GM10248 (cell line): ENCODE results near the gene FLYWCH2.

Experiments
- CTCF ChIA-PET: fragments of 300-600 bp; sonication (Branson Sonifier 250); formaldehyde crosslinking; extraction: SDS; loops from one replicate; lab custom pipeline; 2021; ENCODE audit warnings: antibody characterized with exemption; lab: Yijun Ruan, JAX
- POLR2A ChIA-PET: fragments of 350-650 bp; sonication (Branson Sonifier 250); formaldehyde crosslinking; extraction: SDS; loops from one replicate; lab custom pipeline; 2020; ENCODE audit warnings: antibody characterized with exemption; lab: Yijun Ruan, JAX
- DNase-seq: peaks from one replicate; pipeline ENCODE4 v3.0.0; 2012; ENCODE audit errors: extremely low spot score
- CTCF ChIP-seq: IDR thresholded peaks from 2 replicates; pipeline ENCODE4 v1.5.1; 2012; ENCODE audit warnings: mild to moderate bottlenecking, low read depth; ENCODE audit errors: extremely low read depth, missing control alignments, control extremely low read depth

FLYWCH2 gene

GRCh38 chr16:2933701-2934100 is 50.7 kb downstream of the FLYWCH2 start:
- ChIA-PET CTCF (no interaction called here), POLR2A (no interaction called here)
- TF ChIP-seq CTCF = no peak
- no peak for DNase-seq

DNA sequence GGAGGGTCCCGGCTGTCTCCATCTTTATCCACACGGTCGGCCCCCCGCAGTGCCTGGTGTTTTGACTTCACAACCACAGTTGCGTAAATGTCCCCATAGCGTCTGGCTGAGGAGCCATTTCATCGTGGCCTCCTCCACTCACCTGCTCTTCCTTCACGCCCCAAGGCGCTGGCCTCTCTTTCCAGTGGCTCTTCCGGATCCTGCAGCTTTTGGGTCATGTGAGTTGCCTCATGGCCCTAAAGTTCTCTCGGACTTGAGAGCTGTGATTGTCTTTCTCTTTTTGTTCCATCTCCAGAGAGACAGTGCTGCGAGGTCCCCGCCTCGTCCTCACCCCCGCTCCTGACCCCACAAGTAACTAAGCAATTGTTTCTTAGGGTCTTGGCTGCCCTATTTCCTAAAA is 51.4 kb downstream of the FLYWCH2 start:
- CTCF ChIA-PET = interaction anchor here (1.1 to 2.3 kb wide), 2 partner anchors 7 to 11 kb away, joined by 3 to 8 read pairs; no protein-coding TSS in a partner anchor
- TF ChIP-seq CTCF = no peak
- POLR2A ChIA-PET = no interaction called here
- no peak for DNase-seq

GRCh38 chr16:2936436-2937011 is 53.5 kb downstream of the FLYWCH2 start:
- CTCF ChIA-PET = interaction anchor here (0.9 to 2.3 kb wide), 4 partner anchors 8 to 97 kb away, joined by 3 to 8 read pairs (median 3); no protein-coding TSS in a partner anchor

DNA sequence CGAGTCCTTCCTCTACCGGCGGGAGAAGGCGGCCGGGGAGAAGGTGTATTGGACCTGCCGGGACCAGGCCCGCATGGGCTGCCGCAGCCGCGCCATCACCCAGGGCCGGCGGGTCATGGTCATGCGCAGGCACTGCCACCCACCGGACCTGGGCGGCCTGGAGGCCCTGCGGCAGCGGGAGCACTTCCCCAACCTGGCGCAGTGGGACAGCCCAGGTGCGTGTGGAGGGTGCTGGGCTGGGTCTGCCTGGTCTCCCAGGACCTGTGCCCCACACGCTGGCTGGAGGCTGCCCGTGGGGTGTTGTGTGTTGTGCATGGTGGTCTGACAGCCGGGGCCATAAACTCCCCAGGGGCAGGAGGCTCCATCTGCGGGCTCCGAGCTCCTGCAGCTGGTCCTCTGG is 54.2 kb downstream of the FLYWCH2 start:
- ChIA-PET POLR2A (no interaction called here), CTCF (interaction anchor here (0.9 to 1.9 kb wide), 4 partner anchors 9 to 98 kb away, joined by 3 to 7 read pairs (median 3); no protein-coding TSS in a partner anchor)
- no peak for TF ChIP-seq CTCF
- no peak for DNase-seq

More at GRCh38 chr16:2936436-2937011, 53.5 kb downstream of the FLYWCH2 start:
- POLR2A ChIA-PET = no interaction called here
- no peak for DNase-seq
- no peak for TF ChIP-seq CTCF

GRCh38 chr16:2938206-2938605 is 55.2 kb downstream of the FLYWCH2 start:
- DNase-seq = no peak
- CTCF ChIA-PET = interaction anchor here (1.9 kb wide), 1 partner anchor 11 kb away, joined by 7 read pairs; no protein-coding TSS in a partner anchor
- TF ChIP-seq CTCF = no peak
- POLR2A ChIA-PET = no interaction called here

DNA sequence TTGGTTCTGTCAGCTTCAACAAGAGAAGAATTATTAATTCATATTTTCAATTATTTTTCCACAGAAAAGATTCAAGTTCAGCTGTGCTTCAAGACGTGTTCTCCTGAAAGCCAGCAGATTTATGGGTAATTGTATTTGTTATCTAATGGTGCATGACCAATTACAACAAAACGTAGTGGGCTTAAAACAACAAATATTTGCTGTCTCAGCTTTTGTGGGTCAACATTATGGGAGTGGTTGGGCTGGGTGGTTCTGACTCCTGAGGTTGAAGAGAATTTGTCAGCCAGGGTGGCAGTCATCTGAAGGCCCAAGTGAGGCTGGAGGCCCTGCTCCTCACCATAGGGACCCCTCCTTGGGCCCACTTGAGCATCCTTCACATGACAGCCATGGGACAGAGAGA is 57.0 kb downstream of the FLYWCH2 start:
- POLR2A ChIA-PET = interaction anchor here (0.6 kb wide), 1 partner anchor 196 kb away, joined by 4 read pairs; no protein-coding TSS in a partner anchor
- no peak for TF ChIP-seq CTCF
- CTCF ChIA-PET = interaction anchor here (1.2 to 7.5 kb wide), 5 partner anchors 13 to 43 kb away, joined by 3 to 54 read pairs (median 5); partner anchors contain the start of gene KREMEN2
- DNase-seq = no peak
